ENCODE measurements around the gene KIAA0753. TPM values are rescaled to one million over a fixed set of nuclear protein-coding genes. Genes with fewer than 3 reads are reported as not detected.

Gene KIAA0753
- total and polyA plus RNA-seq, 9 of the 15 experiments (the other 6 are each of a cell fraction or from before 2014, with no cell fraction given), result 2.0 to 9.0 (median 6.9) TPM

GRCh38 chr17:6660805-6661463 is 20.4 kb upstream of the KIAA0753 start:
- Histone ChIP-seq H4K20me1 (replicated peaks; ENCODE audit: control insufficient read depth, insufficient read depth, low read length) (no peaks in the 10 kb centered on the region), H3K4me3 (no peak overlapping the region), H3K4me1 (replicated peaks in 1 of 2; ENCODE audit: control insufficient read depth in 2 of 2, insufficient read depth in 2 of 2, low read length in 2 of 2) (no peaks in the 10 kb centered on the region), H3K9ac (ENCODE audit: insufficient read depth in 1 of 2, low read depth in 2 of 2, low read length in 2 of 2) (no peak overlapping the region), H3K79me2 (ENCODE audit: control insufficient read depth, insufficient read depth, low read length) (no peaks in the 10 kb centered on the region), H3K4me2 (ENCODE audit: insufficient read depth, low read length) (no peak overlapping the region), H3K9me3 (replicated peaks; ENCODE audit: control insufficient read depth, insufficient read depth, low read depth, low read length) (no peaks in the 10 kb centered on the region), H3K27ac (ENCODE audit: extremely low read depth, low read depth, low read length) (no peak overlapping the region), H3K9me1 (ENCODE audit: control insufficient read depth, insufficient read depth, low read length) (no peaks in the 10 kb centered on the region), H3K36me3 (ENCODE audit: control insufficient read depth, insufficient read depth, low read length) (no peaks in the 10 kb centered on the region), H2AFZ (ENCODE audit: low read depth, low read length) (no peak overlapping the region), H3K27me3 (ENCODE audit: control insufficient read depth in 2 of 2, insufficient read depth in 2 of 2, low read length in 2 of 2) (peaks cover 0 to 14% of the 10 kb centered on the region in 2 experiments; a peak in 3 of 5 replicates)
- CTCF ChIA-PET (ENCODE audit: low intra/inter-chr PET ratio), result no interaction called here
- no peak for DNase-seq (ENCODE audit: extremely low read depth in 1 of 4, low spot score in 3 of 4)
- no peak for FAIRE-seq
- BruUV-seq (replicated peaks), result no TSS peak
- POLR2A ChIA-PET, result interaction anchor here (0.5 to 1.5 kb wide), 6 partner anchors 13 to 1009 kb away, joined by 3 to 4 read pairs (median 3); no protein-coding TSS in a partner anchor
- WGBS (ENCODE audit: insufficient coverage, low coverage, missing lambda C conversion rate), result 0% methylated on average over 7 of the region's 11 CpGs
- TF ChIP-seq SNIP1 (IDR thresholded peaks at IDR 0.05; ENCODE audit: low read depth), result no peak
- peak; percentile 25; the same call in 1 of the 2 replicates for TF ChIP-seq SPI1 (IDR thresholded peaks at IDR 0.05; ENCODE audit: borderline replicate concordance, low read depth, low read length)
- no peak for TF ChIP-seq ZNF830 (CRISPR knock-in tag; IDR thresholded peaks at IDR 0.05)
- TF ChIP-seq MYC (IDR thresholded peaks at IDR 0.05; ENCODE audit: low read depth, low read length), result no peak
- TF ChIP-seq MYC (CRISPR knock-in tag; IDR thresholded peaks at IDR 0.05; ENCODE audit: borderline replicate concordance, low read depth), result no peak
- no peak for ATAC-seq
- intact Hi-C loops (cut with micrococcal nuclease) (no loop called here), in situ Hi-C loops (cut with MboI) (no loop called here)

- intact Hi-C loops (cut with micrococcal nuclease), result no loop called here
- POLR2A ChIA-PET, result no interaction called here
- CTCF ChIA-PET (ENCODE audit: low intra/inter-chr PET ratio), result no interaction called here
- Histone ChIP-seq H2AFZ (ENCODE audit: low read depth, low read length) (no peak overlapping the region), H3K27me3 (ENCODE audit: control insufficient read depth in 2 of 2, insufficient read depth in 2 of 2, low read length in 2 of 2) (peaks cover 0 to 19% of the 10 kb centered on the region in 2 experiments; a peak in 3 of 5 replicates), H3K27ac (ENCODE audit: extremely low read depth, low read depth, low read length) (no peak overlapping the region), H3K9me3 (replicated peaks; ENCODE audit: control insufficient read depth, insufficient read depth, low read depth, low read length) (no peaks in the 10 kb centered on the region), H3K4me1 (replicated peaks in 1 of 2; ENCODE audit: control insufficient read depth in 2 of 2, insufficient read depth in 2 of 2, low read length in 2 of 2) (0 out of 5 replicates have a peak, but pooled peaks cover 0 to under 1% of the 10 kb centered on the region in 2 experiments), H3K9me1 (ENCODE audit: control insufficient read depth, insufficient read depth, low read length) (no peaks in the 10 kb centered on the region), H3K79me2 (ENCODE audit: control insufficient read depth, insufficient read depth, low read length) (no peaks in the 10 kb centered on the region), H3K36me3 (ENCODE audit: control insufficient read depth, insufficient read depth, low read length) (no peaks in the 10 kb centered on the region), H3K4me2 (ENCODE audit: insufficient read depth, low read length) (no peak overlapping the region), H4K20me1 (replicated peaks; ENCODE audit: control insufficient read depth, insufficient read depth, low read length) (no peaks in the 10 kb centered on the region), H3K9ac (ENCODE audit: insufficient read depth in 1 of 2, low read depth in 2 of 2, low read length in 2 of 2) (no peak overlapping the region), H3K4me3 (no peak overlapping the region)
- in situ Hi-C loops (cut with MboI), result no loop called here
- DNase-seq (ENCODE audit: extremely low read depth in 1 of 4, low spot score in 3 of 4) (no peak), ATAC-seq (no peak), FAIRE-seq (no peak)
- WGBS (ENCODE audit: insufficient coverage, low coverage, missing lambda C conversion rate), result 24% methylated on average over 7 of the region's 9 CpGs
- BruUV-seq (replicated peaks), result no TSS peak
- no peak for TF ChIP-seq SUPT5H (IDR thresholded peaks at IDR 0.05)
- no peak for TF ChIP-seq NR0B1 (IDR thresholded peaks at IDR 0.05; ENCODE audit: partially characterized antibody)
- no peak for TF ChIP-seq CBFB (CRISPR knock-in tag; IDR thresholded peaks at IDR 0.05)
- no peak for TF ChIP-seq SIN3A (IDR thresholded peaks at IDR 0.05; ENCODE audit: borderline replicate concordance in 2 of 2, control insufficient read depth in 1 of 2, low read depth in 2 of 2, low read length in 2 of 2)
- TF ChIP-seq KLF1 (tag; IDR thresholded peaks at IDR 0.05), result no peak
- TF ChIP-seq CCAR2 (IDR thresholded peaks at IDR 0.05; ENCODE audit: low read depth, low read length), result no peak
- TF ChIP-seq ZNF644 (tag; IDR thresholded peaks at IDR 0.05; ENCODE audit: low read depth), result no peak
- no peak for TF ChIP-seq SRSF3 (IDR thresholded peaks at IDR 0.05; ENCODE audit: insufficient read depth, low read length)
- no peak for TF ChIP-seq MAFF (IDR thresholded peaks at IDR 0.05; ENCODE audit: low read length)
- TF ChIP-seq MEIS2 (IDR thresholded peaks at IDR 0.05; ENCODE audit: partially characterized antibody), result no peak
These were observed 19.6 kb upstream of the KIAA0753 start for GRCh38 chr17:6660101-6660500.

Data from K562 (cell line).